K562 (cell line): ENCODE data around the gene PRDM1. TPM values are rescaled to one million over a fixed set of nuclear protein-coding genes. Genes with fewer than 3 reads are reported as not detected.

Experiments
- ATAC-seq: fragments of 200-7000 bp; cut with Tn5 transposase; 3 replicates; pipeline ENCODE4 v1.9.1; 2020; ENCODE audit warnings: moderate library complexity
- BruUV-seq: library from RNA; stranded (reverse); fragments of 400-500 nt; replicated peaks from 2 replicates; lab custom pipeline; 2021; lab: Mats Ljungman, UMichigan
- CTCF ChIA-PET: fragments of 300-600 bp; formaldehyde crosslinking; extraction: SDS; loops from one replicate; lab custom pipeline; 2021; ENCODE audit warnings: low intra/inter-chr PET ratio; lab: Yijun Ruan, JAX
- POLR2A ChIA-PET: fragments of 300-600, 350-650 bp; sonication (Branson Sonifier 250); formaldehyde crosslinking; extraction: SDS; loops from one replicate; lab custom pipeline; 2021; ENCODE audit warnings: antibody characterized with exemption, inconsistent platforms; lab: Yijun Ruan, JAX
- DNase-seq, 4 experiments: peaks; one replicate each; pipeline versions ENCODE4 v3.0.0 to v3.0.0-alpha.2; 2011 to 2018; ENCODE audit warnings: low spot score in 3 of 4, mixed read lengths in 3 of 4; ENCODE audit errors: extremely low read depth in 1 of 4
- FAIRE-seq: peaks from 2 replicates; lab custom pipeline; 2011; peaks lifted over from hg19 to GRCh38; lab: Jason Lieb, UNC
- H2AFZ ChIP-seq: 2 replicates; pipeline ENCODE4 v1.6.0; 2011; ENCODE audit warnings: low read depth, low read length, control low read depth, inconsistent platforms
- H3K27ac ChIP-seq: fragments of 200-600 bp; 3 replicates; pipeline ENCODE4 v1.8.0; 2011; ENCODE audit warnings: low read depth, mild to moderate bottlenecking, control low read depth, inconsistent platforms, low read length, moderate library complexity, mixed read lengths; ENCODE audit errors: extremely low read depth
- H3K27me3 ChIP-seq, 2 experiments: fragments of 300-600 bp in 1 of 2; 2 replicates in 1 of 2; 3 replicates in 1 of 2; pipeline versions ENCODE4 v1.6.0 to v1.8.0; 2011; ENCODE audit warnings: inconsistent platforms in 2 of 2, low read length in 2 of 2, mild to moderate bottlenecking in 1 of 2, mixed read lengths in 1 of 2, moderate library complexity in 1 of 2; ENCODE audit not compliant: control insufficient read depth in 2 of 2, insufficient read depth in 2 of 2
- H3K36me3 ChIP-seq: fragments of 300-600 bp; 3 replicates; pipeline ENCODE4 v1.8.0; 2011; ENCODE audit warnings: mild to moderate bottlenecking, low read length, inconsistent platforms; ENCODE audit not compliant: control insufficient read depth, insufficient read depth
- H3K4me1 ChIP-seq, 2 experiments: fragments of 200-600 bp in 1 of 2; replicated peaks in 1 of 2; 2 replicates in 1 of 2; 3 replicates in 1 of 2; pipeline versions ENCODE4 v1.5.1 to v1.8.0; 2011; ENCODE audit warnings: inconsistent platforms in 2 of 2, low read length in 2 of 2, mild to moderate bottlenecking in 1 of 2, mixed read lengths in 1 of 2, moderate library complexity in 1 of 2; ENCODE audit not compliant: control insufficient read depth in 2 of 2, insufficient read depth in 2 of 2
- H3K4me2 ChIP-seq: 2 replicates; pipeline ENCODE4 v1.6.1; 2011; ENCODE audit warnings: low read length, control low read depth, inconsistent platforms, mixed read lengths; ENCODE audit not compliant: insufficient read depth
- H3K4me3 ChIP-seq: fragments of 200-600 bp; sonication (generic), shearing (Covaris generic); 2 replicates; pipeline ENCODE4 v1.5.1; 2016; ENCODE audit warnings: control low read depth, inconsistent platforms
- H3K79me2 ChIP-seq: fragments of 200-600 bp; 3 replicates; pipeline ENCODE4 v1.8.0; 2011; ENCODE audit warnings: low read length, inconsistent platforms; ENCODE audit not compliant: control insufficient read depth, insufficient read depth
- H3K9ac ChIP-seq, 2 experiments: 2 replicates each; pipeline versions ENCODE4 v1.6.0 to v1.6.1; 2011; ENCODE audit warnings: low read depth in 2 of 2, low read length in 2 of 2, control low read depth in 1 of 2, inconsistent platforms in 1 of 2, mild to moderate bottlenecking in 1 of 2, mixed read lengths in 1 of 2; ENCODE audit not compliant: insufficient read depth in 1 of 2
- H3K9me1 ChIP-seq: one replicate; pipeline ENCODE4 v1.6.0; 2011; ENCODE audit warnings: inconsistent platforms, mild to moderate bottlenecking, low read length, moderate library complexity; ENCODE audit not compliant: control insufficient read depth, insufficient read depth
- H3K9me3 ChIP-seq: replicated peaks from 2 replicates; pipeline ENCODE4 v1.5.1; 2011; ENCODE audit warnings: low read depth, low read length, inconsistent platforms; ENCODE audit not compliant: control insufficient read depth, insufficient read depth
- H4K20me1 ChIP-seq: replicated peaks from 2 replicates; pipeline ENCODE4 v1.6.1; 2011; ENCODE audit warnings: low read length, inconsistent platforms, mixed read lengths; ENCODE audit not compliant: control insufficient read depth, insufficient read depth
- WHSC1 ChIP-seq: IDR thresholded peaks from one replicate; pipeline ENCODE4 v1.6.1; 2012; ENCODE audit warnings: low read length, control low read depth, inconsistent platforms
- WGBS: fragments of 100-300 bp; shearing (Covaris generic); methylation state at CpG from one replicate; pipeline ENCODE4 v1.1.6; 2016; ENCODE audit warnings: low coverage, mixed read lengths; ENCODE audit not compliant: insufficient coverage; ENCODE audit errors: missing lambda C conversion rate; 5-methylcytosine and 5-hydroxymethylcytosine counted together
- in situ Hi-C: fragments of 300-500 bp; cut with MboI; formaldehyde crosslinking; loops from 4 replicates; pipeline ENCODE4 v1.15.0; 2018; ENCODE audit warnings: inconsistent platforms, mixed read lengths
- intact Hi-C: fragments of 100-400 bp; cut with micrococcal nuclease; formaldehyde crosslinking; loops from 2 replicates; pipeline ENCODE4 v1.14.2; 2022
- polyA plus RNA-seq, 8 experiments: library from polyadenylated mRNA; depleted of rRNA in 4 of 8; stranded (reverse) in 5 of 8; unstranded in 3 of 8; fragments of >200 nt; fragmentation: Nextera tagmentation in 2 of 8; fragmentation: Illumina TruSeq in 1 of 8; extraction: Ambion mirVana in 2 of 8; extraction: Trizol in 1 of 8; gene quantifications; 2 replicates each; pipeline versions ENCODE4 v1.2.1 to v1.2.3, GENCODE V29; 2011 to 2014; ENCODE audit warnings: inconsistent platforms in 1 of 8, missing spikeins in 1 of 8
- total RNA-seq, 7 experiments: library from RNA; depleted of rRNA in 6 of 7; stranded (reverse); fragments of >200 nt in 6 of 7; fragmentation: Illumina TruSeq in 2 of 7; extraction: Trizol in 2 of 7; gene quantifications; 2 replicates each; pipeline versions ENCODE4 v1.2.1 to v1.2.3, GENCODE V29; 2011 to 2021; ENCODE audit warnings: low replicate concordance in 1 of 7
- TF ChIP-seq, protein P1 (sequence below): sonication (generic); formaldehyde crosslinking; IDR thresholded peaks from 2 replicates; pipeline ENCODE4 v1.8.1; 2023; ENCODE audit warnings: mild to moderate bottlenecking, missing genetic modification reagents
- TF ChIP-seq, protein P2 (sequence below): sonication (generic); formaldehyde crosslinking; IDR thresholded peaks from 2 replicates; pipeline ENCODE4 v1.9.0; 2022; ENCODE audit warnings: mild to moderate bottlenecking, missing genetic modification reagents
- TF ChIP-seq, protein P3 (sequence below), 2 experiments: fragments of 150-350 bp in 1 of 2; IDR thresholded peaks; 2 replicates each; pipeline ENCODE4 v1.6.1; 2012 to 2016; ENCODE audit warnings: low read depth in 2 of 2, low read length in 2 of 2, mild to moderate bottlenecking in 1 of 2, moderate library complexity in 1 of 2

PRDM1 gene
- total and polyA plus RNA-seq, 9 of the 15 experiments (the other 6 are each of a cell fraction or from before 2014, with no cell fraction given) = 0.09 to 0.89 (median 0.27) TPM

DNA sequence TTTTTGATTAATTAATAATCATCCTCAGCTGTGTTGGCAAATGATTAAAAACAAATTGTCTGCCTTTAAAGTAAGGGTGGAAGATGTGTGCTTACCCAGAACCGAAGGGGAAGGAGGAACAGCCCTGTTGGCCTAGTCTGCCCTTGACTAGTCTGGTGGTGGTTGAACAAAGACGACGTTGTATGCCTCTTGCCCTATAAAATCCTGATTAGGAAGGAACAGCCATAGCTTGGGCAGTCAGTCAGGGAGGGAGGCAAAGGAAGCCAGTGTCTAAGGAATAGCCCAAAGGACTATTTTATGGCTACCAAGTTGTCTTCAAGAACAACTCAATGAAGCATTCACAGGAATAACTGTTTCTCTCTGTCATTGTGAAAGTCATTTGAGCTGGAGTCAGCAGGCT, 70.7 kb downstream of the PRDM1 start:
- no peak for ATAC-seq
- H2AFZ ChIP-seq = peak overlapping the region; percentile 27; the same call in 1 of the 2 replicates
- H3K4me2 ChIP-seq = no peak overlapping the region
- no peak overlapping the region for H3K4me3 ChIP-seq
- H3K27me3 ChIP-seq = no peaks in the 10 kb centered on the region
- no peak for DNase-seq
- ChIA-PET POLR2A (interaction anchor here (0.7 to 1.2 kb wide), 2 partner anchors 10 kb away, joined by 3 to 4 read pairs; no protein-coding TSS in a partner anchor), CTCF (no interaction called here)
- WGBS = 36% methylated on average over 1 of the region's 3 CpGs
- no peak overlapping the region for H3K27ac ChIP-seq
- no TSS peak for BruUV-seq
- H3K9me3 ChIP-seq = no peaks in the 10 kb centered on the region
- H4K20me1 ChIP-seq = no peaks in the 10 kb centered on the region
- H3K4me1 ChIP-seq = peaks cover 0 to 9% of the 10 kb centered on the region in 2 experiments; a peak in 2 of 5 replicates
- no peaks in the 10 kb centered on the region for H3K36me3 ChIP-seq
- intact Hi-C loops (no loop called here), in situ Hi-C loops (no loop called here)
- H3K79me2 ChIP-seq = no peaks in the 10 kb centered on the region
- FAIRE-seq = no peak
- no peak for TF ChIP-seq WHSC1
- TF ChIP-seq, protein P1, sequence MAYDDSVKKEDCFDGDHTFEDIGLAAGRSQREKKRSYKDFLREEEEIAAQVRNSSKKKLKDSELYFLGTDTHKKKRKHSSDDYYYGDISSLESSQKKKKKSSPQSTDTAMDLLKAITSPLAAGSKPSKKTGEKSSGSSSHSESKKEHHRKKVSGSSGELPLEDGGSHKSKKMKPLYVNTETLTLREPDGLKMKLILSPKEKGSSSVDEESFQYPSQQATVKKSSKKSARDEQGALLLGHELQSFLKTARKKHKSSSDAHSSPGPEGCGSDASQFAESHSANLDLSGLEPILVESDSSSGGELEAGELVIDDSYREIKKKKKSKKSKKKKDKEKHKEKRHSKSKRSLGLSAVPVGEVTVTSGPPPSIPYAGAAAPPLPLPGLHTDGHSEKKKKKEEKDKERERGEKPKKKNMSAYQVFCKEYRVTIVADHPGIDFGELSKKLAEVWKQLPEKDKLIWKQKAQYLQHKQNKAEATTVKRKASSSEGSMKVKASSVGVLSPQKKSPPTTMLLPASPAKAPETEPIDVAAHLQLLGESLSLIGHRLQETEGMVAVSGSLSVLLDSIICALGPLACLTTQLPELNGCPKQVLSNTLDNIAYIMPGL = no peak
- TF ChIP-seq, protein P2, sequence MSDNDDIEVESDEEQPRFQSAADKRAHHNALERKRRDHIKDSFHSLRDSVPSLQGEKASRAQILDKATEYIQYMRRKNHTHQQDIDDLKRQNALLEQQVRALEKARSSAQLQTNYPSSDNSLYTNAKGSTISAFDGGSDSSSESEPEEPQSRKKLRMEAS (CRISPR knock-in tag) = no peak
- TF ChIP-seq, protein P3, sequence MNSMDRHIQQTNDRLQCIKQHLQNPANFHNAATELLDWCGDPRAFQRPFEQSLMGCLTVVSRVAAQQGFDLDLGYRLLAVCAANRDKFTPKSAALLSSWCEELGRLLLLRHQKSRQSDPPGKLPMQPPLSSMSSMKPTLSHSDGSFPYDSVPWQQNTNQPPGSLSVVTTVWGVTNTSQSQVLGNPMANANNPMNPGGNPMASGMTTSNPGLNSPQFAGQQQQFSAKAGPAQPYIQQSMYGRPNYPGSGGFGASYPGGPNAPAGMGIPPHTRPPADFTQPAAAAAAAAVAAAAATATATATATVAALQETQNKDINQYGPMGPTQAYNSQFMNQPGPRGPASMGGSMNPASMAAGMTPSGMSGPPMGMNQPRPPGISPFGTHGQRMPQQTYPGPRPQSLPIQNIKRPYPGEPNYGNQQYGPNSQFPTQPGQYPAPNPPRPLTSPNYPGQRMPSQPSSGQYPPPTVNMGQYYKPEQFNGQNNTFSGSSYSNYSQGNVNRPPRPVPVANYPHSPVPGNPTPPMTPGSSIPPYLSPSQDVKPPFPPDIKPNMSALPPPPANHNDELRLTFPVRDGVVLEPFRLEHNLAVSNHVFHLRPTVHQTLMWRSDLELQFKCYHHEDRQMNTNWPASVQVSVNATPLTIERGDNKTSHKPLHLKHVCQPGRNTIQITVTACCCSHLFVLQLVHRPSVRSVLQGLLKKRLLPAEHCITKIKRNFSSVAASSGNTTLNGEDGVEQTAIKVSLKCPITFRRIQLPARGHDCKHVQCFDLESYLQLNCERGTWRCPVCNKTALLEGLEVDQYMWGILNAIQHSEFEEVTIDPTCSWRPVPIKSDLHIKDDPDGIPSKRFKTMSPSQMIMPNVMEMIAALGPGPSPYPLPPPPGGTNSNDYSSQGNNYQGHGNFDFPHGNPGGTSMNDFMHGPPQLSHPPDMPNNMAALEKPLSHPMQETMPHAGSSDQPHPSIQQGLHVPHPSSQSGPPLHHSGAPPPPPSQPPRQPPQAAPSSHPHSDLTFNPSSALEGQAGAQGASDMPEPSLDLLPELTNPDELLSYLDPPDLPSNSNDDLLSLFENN (IDR thresholded peaks at IDR 0.05; ENCODE audit: low read depth in 2 of 2, low read length in 2 of 2) = no peak
- no peak overlapping the region for H3K9ac ChIP-seq
- no peaks in the 10 kb centered on the region for H3K9me1 ChIP-seq
